CD4-positive, alpha-beta T cell (primary cell): ENCODE results near the gene RTN4IP1. TPM values are rescaled to one million over a fixed set of nuclear protein-coding genes. Genes with fewer than 3 reads are reported as not detected.

Source experiments
- ATAC-seq: fragments of 200-7000 bp; cut with Tn5 transposase; one replicate; pipeline ENCODE4 v1.10.0; 2022; ENCODE audit warnings: mild to moderate bottlenecking; ENCODE audit not compliant: poor library complexity
- CTCF ChIA-PET: fragments of 350-600 bp; sonication (Branson Sonifier 250); formaldehyde crosslinking; loops from one replicate; lab custom pipeline; 2021; ENCODE audit warnings: antibody characterized with exemption, inconsistent platforms; lab: Charles Lee
- POLR2A ChIA-PET: fragments of 350-600 bp; sonication (Branson Sonifier 250); formaldehyde crosslinking; loops from one replicate; lab custom pipeline; 2021; ENCODE audit warnings: antibody characterized with exemption, inconsistent platforms; lab: Charles Lee
- DNase-seq, 14 experiments: peaks; one replicate each; pipeline ENCODE4 v3.0.0-alpha.2; 2013 to 2020; ENCODE audit warnings: mixed read lengths in 2 of 14
- H3K27ac ChIP-seq, 2 donors: one replicate each; pipeline versions ENCODE4 v1.5.1 to v1.7.0; 2013; ENCODE audit warnings: low read length in 2 of 2, low read depth in 1 of 2, mild to moderate bottlenecking in 1 of 2
- H3K27me3 ChIP-seq, 2 experiments: 1 replicate in 1 of 2; 2 replicates in 1 of 2; pipeline versions ENCODE4 v1.6.1 to v1.7.0; 2013; ENCODE audit warnings: low read length in 2 of 2, control low read depth in 1 of 2, mild to moderate bottlenecking in 1 of 2, moderate library complexity in 1 of 2; ENCODE audit not compliant: insufficient read depth in 2 of 2, control insufficient read depth in 1 of 2
- H3K36me3 ChIP-seq: one replicate; pipeline ENCODE4 v1.6.1; 2013; ENCODE audit warnings: low read length, control low read depth; ENCODE audit not compliant: insufficient read depth
- H3K4me1 ChIP-seq: one replicate; pipeline ENCODE4 v1.6.1; 2013; ENCODE audit warnings: low read length, control low read depth; ENCODE audit not compliant: insufficient read depth
- H3K4me3 ChIP-seq: one replicate; pipeline ENCODE4 v1.5.1; 2013; ENCODE audit warnings: mild to moderate bottlenecking, low read length, moderate library complexity
- H3K9me3 ChIP-seq, 2 experiments: 1 replicate in 1 of 2; 2 replicates in 1 of 2; pipeline versions ENCODE4 v1.6.1 to v1.7.0; 2013; ENCODE audit warnings: low read length in 2 of 2, mild to moderate bottlenecking in 2 of 2, control low read depth in 1 of 2, moderate library complexity in 1 of 2; ENCODE audit not compliant: control insufficient read depth in 1 of 2, insufficient read depth in 1 of 2
- H3K27ac Mint-ChIP-seq: one replicate; pipeline ENCODE4 v1.8.0; 2020; ENCODE audit warnings: mixed read lengths
- H3K27me3 Mint-ChIP-seq: one replicate; pipeline ENCODE4 v1.8.0; 2021; ENCODE audit warnings: mixed read lengths
- H3K36me3 Mint-ChIP-seq: one replicate; pipeline ENCODE4 v1.8.0; 2021; ENCODE audit warnings: low read depth, mixed read lengths
- H3K4me1 Mint-ChIP-seq: one replicate; pipeline ENCODE4 v1.8.0; 2021; ENCODE audit warnings: low read depth, mixed read lengths
- H3K4me3 Mint-ChIP-seq: one replicate; pipeline ENCODE4 v1.8.0; 2020; ENCODE audit warnings: mild to moderate bottlenecking, mixed read lengths
- H3K9me3 Mint-ChIP-seq: one replicate; pipeline ENCODE4 v1.8.0; 2020; ENCODE audit warnings: mixed read lengths
- CTCF ChIP-seq: fragments of 200-600 bp; IDR thresholded peaks from one replicate; pipeline ENCODE4 v1.8.0; 2022; ENCODE audit warnings: antibody characterized with exemption, mild to moderate bottlenecking
- intact Hi-C, 2 experiments: fragments of 100-400 bp; cut with DNase I in 1 of 2; cut with micrococcal nuclease in 1 of 2; formaldehyde crosslinking; loops; one replicate each; pipeline versions ENCODE4 v1.15.1 to v1.9.0; 2023 to 2025; cut with DNase I, micrococcal nuclease
- total RNA-seq, 174 experiments: library from RNA in 2 of 174; stranded (reverse) in 2 of 174; gene quantifications; one replicate each; pipeline ENCODE4 v1.2.3 and lab custom pipeline; 2021 to 2026

RTN4IP1 gene
- total RNA-seq, 2 experiments from 2014 or later, result 2.4 to 2.5 TPM

GRCh38 chr6:106671651-106672050 is 42.4 kb upstream of the RTN4IP1 start:
- H3K27ac ChIP-seq, result no peak overlapping the region
- Mint-ChIP-seq H3K4me3 (no peak overlapping the region), H3K9me3 (no peaks in the 10 kb centered on the region), H3K27ac (no peak overlapping the region), H3K36me3 (peaks cover 10% of the 10 kb centered on the region), H3K27me3 (no peaks in the 10 kb centered on the region), H3K4me1 (no peaks in the 10 kb centered on the region)
- H3K4me3 ChIP-seq, result no peak overlapping the region
- POLR2A ChIA-PET, result no interaction called here
- H3K4me1 ChIP-seq, result no peaks in the 10 kb centered on the region
- peaks cover 2% of the 10 kb centered on the region for H3K36me3 ChIP-seq
- DNase-seq, result no peak
- no peak for ATAC-seq
- no peaks in the 10 kb centered on the region for H3K9me3 ChIP-seq
- no peak for TF ChIP-seq CTCF
- no peaks in the 10 kb centered on the region for H3K27me3 ChIP-seq
- intact Hi-C loops, result no loop called here
- CTCF ChIA-PET, result no interaction called here

GRCh38 chr6:106670236-106670635 is 40.9 kb upstream of the RTN4IP1 start:
- intact Hi-C loops, result no loop called here
- no peaks in the 10 kb centered on the region for H3K4me1 Mint-ChIP-seq
- DNase-seq (no peak), ATAC-seq (no peak)
- no peaks in the 10 kb centered on the region for H3K27me3 ChIP-seq
- no peak overlapping the region for H3K27ac ChIP-seq
- no peak overlapping the region for H3K4me3 Mint-ChIP-seq
- H3K9me3 Mint-ChIP-seq, result no peaks in the 10 kb centered on the region
- H3K27ac Mint-ChIP-seq, result no peak overlapping the region
- no peak overlapping the region for H3K4me3 ChIP-seq
- ChIA-PET CTCF (no interaction called here), POLR2A (no interaction called here)
- H3K36me3 ChIP-seq, result peaks cover 13% of the 10 kb centered on the region
- no peaks in the 10 kb centered on the region for H3K27me3 Mint-ChIP-seq
- peaks cover 24% of the 10 kb centered on the region for H3K36me3 Mint-ChIP-seq
- TF ChIP-seq CTCF, result no peak
- H3K9me3 ChIP-seq, result no peaks in the 10 kb centered on the region
- no peaks in the 10 kb centered on the region for H3K4me1 ChIP-seq

- no peaks in the 10 kb centered on the region for H3K27me3 ChIP-seq
- no peaks in the 10 kb centered on the region for H3K27me3 Mint-ChIP-seq
- CTCF ChIA-PET, result no interaction called here
- H3K4me1 Mint-ChIP-seq, result no peaks in the 10 kb centered on the region
- no peaks in the 10 kb centered on the region for H3K9me3 Mint-ChIP-seq
- intact Hi-C loops, result no loop called here
- no peak overlapping the region for H3K4me3 Mint-ChIP-seq
- H3K27ac ChIP-seq, result no peak overlapping the region
- no peaks in the 10 kb centered on the region for H3K4me1 ChIP-seq
- H3K4me3 ChIP-seq, result no peak overlapping the region
- DNase-seq (no peak), ATAC-seq (no peak)
- no peak for TF ChIP-seq CTCF
- peaks cover 38% of the 10 kb centered on the region for H3K36me3 ChIP-seq
- H3K27ac Mint-ChIP-seq, result no peak overlapping the region
- no peaks in the 10 kb centered on the region for H3K9me3 ChIP-seq
- H3K36me3 Mint-ChIP-seq, result peaks cover 56% of the 10 kb centered on the region
- POLR2A ChIA-PET, result no interaction called here
Measured at GRCh38 chr6:106667022-106667402, 37.7 kb upstream of the RTN4IP1 start.
